Neural cell (in vitro differentiated cells): ENCODE data around the gene HMGN2. TPM values are rescaled to one million over a fixed set of nuclear protein-coding genes. Genes with fewer than 3 reads are reported as not detected.
"Not testable (repeated sequence)": the region's sequence is repeated elsewhere in the genome, so short reads cannot be mapped to it uniquely, and the experiment has no call there.

Experiments
- H2AFZ ChIP-seq: fragments of 200-600, 300-800 bp; sonication (generic), shearing (Covaris generic); 2 replicates; pipeline ENCODE4 v1.6.0; 2014; ENCODE audit warnings: low read depth, mild to moderate bottlenecking, antibody characterized with exemption, low read length, moderate library complexity
- H3F3A ChIP-seq: fragments of 200-600 bp; shearing (Covaris generic); 2 replicates; pipeline ENCODE4 v1.6.1; 2016; ENCODE audit warnings: mild to moderate bottlenecking, moderate library complexity, mixed read lengths, antibody characterized with exemption, low read length; ENCODE audit not compliant: insufficient read depth, poor library complexity, severe bottlenecking
- H3K27ac ChIP-seq: fragments of 200-600, 300-800 bp; sonication (generic), shearing (Covaris generic); 2 replicates; pipeline ENCODE4 v1.5.1; 2014; ENCODE audit warnings: mild to moderate bottlenecking, low read length, moderate library complexity
- H3K27me3 ChIP-seq: fragments of 300-800, 200-600 bp; sonication (generic), shearing (Covaris generic); 2 replicates; pipeline ENCODE4 v1.6.0; 2014; ENCODE audit warnings: mild to moderate bottlenecking, low read depth, low read length, moderate library complexity; ENCODE audit not compliant: insufficient read depth
- H3K36me3 ChIP-seq: fragments of 300-800, 200-600 bp; sonication (generic), shearing (Covaris generic); 2 replicates; pipeline ENCODE4 v1.5.1; 2014; ENCODE audit warnings: mild to moderate bottlenecking, antibody characterized with exemption, low read length, moderate library complexity; ENCODE audit not compliant: insufficient read depth
- H3K4me2 ChIP-seq: fragments of 300-800, 200-600 bp; sonication (generic), shearing (Covaris generic); 2 replicates; pipeline ENCODE4 v1.6.0; 2014; ENCODE audit warnings: mild to moderate bottlenecking, low read length
- H3K4me3 ChIP-seq: fragments of 300-800, 200-600 bp; sonication (generic), shearing (Covaris generic); 2 replicates; pipeline ENCODE4 v1.5.1; 2014; ENCODE audit warnings: mild to moderate bottlenecking, low read length, moderate library complexity
- H3K79me2 ChIP-seq: fragments of 200-600 bp; shearing (Covaris generic); replicated peaks from 2 replicates; pipeline ENCODE4 v1.6.0; 2014; ENCODE audit warnings: mild to moderate bottlenecking, low read length, moderate library complexity; ENCODE audit not compliant: insufficient read depth
- H3K9ac ChIP-seq: fragments of 300-800, 200-600 bp; sonication (generic), shearing (Covaris generic); 2 replicates; pipeline ENCODE4 v1.6.1; 2016; ENCODE audit warnings: mild to moderate bottlenecking, low read length, mixed read lengths
- H3K9me2 ChIP-seq: fragments of 200-600 bp; shearing (Covaris generic); 2 replicates; pipeline ENCODE4 v1.6.1; 2016; ENCODE audit warnings: mild to moderate bottlenecking, low read length, mixed read lengths; ENCODE audit not compliant: insufficient read depth
- H3K9me3 ChIP-seq: fragments of 200-600, 300-800 bp; sonication (generic), shearing (Covaris generic); 2 replicates; pipeline ENCODE4 v1.6.1; 2016; ENCODE audit warnings: mild to moderate bottlenecking, mixed run types, low read length, moderate library complexity, mixed read lengths
- H4K20me1 ChIP-seq: fragments of 200-600 bp; shearing (Covaris generic); 2 replicates; pipeline ENCODE4 v1.6.1; 2016; ENCODE audit warnings: mild to moderate bottlenecking, mixed run types; ENCODE audit not compliant: insufficient read depth
- CTCF ChIP-seq: fragments of 450-650 bp; IDR thresholded peaks from 2 replicates; pipeline ENCODE4 v1.5.1; 2014; ENCODE audit warnings: antibody characterized with exemption, mild to moderate bottlenecking, moderate library complexity; ENCODE audit not compliant: poor library complexity, severe bottlenecking
- EP300 ChIP-seq: fragments of 450-650 bp; conservative IDR thresholded peaks from 2 replicates; pipeline ENCODE4 v1.6.1; 2014; ENCODE audit warnings: antibody characterized with exemption, mild to moderate bottlenecking, moderate library complexity; ENCODE audit not compliant: poor library complexity, severe bottlenecking
- EZH2 ChIP-seq: fragments of 200-600, 300-800 bp; shearing (Covaris generic), sonication (generic); IDR thresholded peaks from 2 replicates; pipeline ENCODE4 v1.6.1; 2014; ENCODE audit warnings: antibody characterized with exemption, low read length, borderline replicate concordance, mild to moderate bottlenecking; ENCODE audit not compliant: insufficient read depth, poor library complexity, severe bottlenecking
- MXI1 ChIP-seq: fragments of 450-650 bp; conservative IDR thresholded peaks from 2 replicates; pipeline ENCODE4 v1.6.1; 2014; ENCODE audit warnings: antibody characterized with exemption, mild to moderate bottlenecking; ENCODE audit not compliant: poor library complexity, severe bottlenecking
- POLR2AphosphoS5 ChIP-seq: IDR thresholded peaks from 2 replicates; pipeline ENCODE4 v1.6.1; 2012
- RAD21 ChIP-seq: fragments of 450-650 bp; conservative IDR thresholded peaks from 2 replicates; pipeline ENCODE4 v1.6.1; 2014; ENCODE audit warnings: antibody characterized with exemption, mild to moderate bottlenecking, moderate library complexity
- SMC3 ChIP-seq: fragments of 450-650 bp; conservative IDR thresholded peaks from 2 replicates; pipeline ENCODE4 v1.6.1; 2014; ENCODE audit warnings: antibody characterized with exemption, mild to moderate bottlenecking, moderate library complexity; ENCODE audit not compliant: poor library complexity
- TAF1 ChIP-seq: IDR thresholded peaks from 2 replicates; pipeline ENCODE4 v1.6.1; 2012; ENCODE audit warnings: low read depth
- polyA plus RNA-seq: library from polyadenylated mRNA; depleted of rRNA; stranded (reverse); fragments of >200 nt; gene quantifications from 2 replicates; pipeline ENCODE4 v1.2.3, GENCODE V29; 2014
- TF ChIP-seq, protein P1 (sequence below): IDR thresholded peaks from 2 replicates; pipeline ENCODE4 v1.6.1; 2012; ENCODE audit warnings: borderline replicate concordance

HMGN2 gene
- polyA plus RNA-seq, 1 donor from 2014 or later = 615 TPM

- Histone ChIP-seq H4K20me1 (no peaks in the 10 kb centered on the region), H3K4me3 (peak overlapping the region; percentile 98), H3K4me2 (peak overlapping the region; percentile 39), H3K9me3 (no peaks in the 10 kb centered on the region), H3K27ac (peak overlapping the region; percentile 51), H3K9me2 (no peaks in the 10 kb centered on the region), H2AFZ (peak overlapping the region; percentile 90), H3K27me3 (no peaks in the 10 kb centered on the region), H3K9ac (peak overlapping the region; percentile 78), H3F3A (no peaks in the 10 kb centered on the region), H3K79me2 (no peaks in the 10 kb centered on the region), H3K36me3 (no peaks in the 10 kb centered on the region)
- TF ChIP-seq EP300 (peak; percentile 25), TAF1 (no peak), MXI1 (peak; percentile 79), SMC3 (peak; percentile 60), POLR2AphosphoS5 (peak; percentile 59), CTCF (no peak), RAD21 (peak; percentile 29), EZH2 (no peak)
- TF ChIP-seq, protein P1, sequence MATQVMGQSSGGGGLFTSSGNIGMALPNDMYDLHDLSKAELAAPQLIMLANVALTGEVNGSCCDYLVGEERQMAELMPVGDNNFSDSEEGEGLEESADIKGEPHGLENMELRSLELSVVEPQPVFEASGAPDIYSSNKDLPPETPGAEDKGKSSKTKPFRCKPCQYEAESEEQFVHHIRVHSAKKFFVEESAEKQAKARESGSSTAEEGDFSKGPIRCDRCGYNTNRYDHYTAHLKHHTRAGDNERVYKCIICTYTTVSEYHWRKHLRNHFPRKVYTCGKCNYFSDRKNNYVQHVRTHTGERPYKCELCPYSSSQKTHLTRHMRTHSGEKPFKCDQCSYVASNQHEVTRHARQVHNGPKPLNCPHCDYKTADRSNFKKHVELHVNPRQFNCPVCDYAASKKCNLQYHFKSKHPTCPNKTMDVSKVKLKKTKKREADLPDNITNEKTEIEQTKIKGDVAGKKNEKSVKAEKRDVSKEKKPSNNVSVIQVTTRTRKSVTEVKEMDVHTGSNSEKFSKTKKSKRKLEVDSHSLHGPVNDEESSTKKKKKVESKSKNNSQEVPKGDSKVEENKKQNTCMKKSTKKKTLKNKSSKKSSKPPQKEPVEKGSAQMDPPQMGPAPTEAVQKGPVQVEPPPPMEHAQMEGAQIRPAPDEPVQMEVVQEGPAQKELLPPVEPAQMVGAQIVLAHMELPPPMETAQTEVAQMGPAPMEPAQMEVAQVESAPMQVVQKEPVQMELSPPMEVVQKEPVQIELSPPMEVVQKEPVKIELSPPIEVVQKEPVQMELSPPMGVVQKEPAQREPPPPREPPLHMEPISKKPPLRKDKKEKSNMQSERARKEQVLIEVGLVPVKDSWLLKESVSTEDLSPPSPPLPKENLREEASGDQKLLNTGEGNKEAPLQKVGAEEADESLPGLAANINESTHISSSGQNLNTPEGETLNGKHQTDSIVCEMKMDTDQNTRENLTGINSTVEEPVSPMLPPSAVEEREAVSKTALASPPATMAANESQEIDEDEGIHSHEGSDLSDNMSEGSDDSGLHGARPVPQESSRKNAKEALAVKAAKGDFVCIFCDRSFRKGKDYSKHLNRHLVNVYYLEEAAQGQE = no peak
These were observed 28.4 kb downstream of the HMGN2 start for GRCh38 chr1:26500488-26501175.

DNA sequence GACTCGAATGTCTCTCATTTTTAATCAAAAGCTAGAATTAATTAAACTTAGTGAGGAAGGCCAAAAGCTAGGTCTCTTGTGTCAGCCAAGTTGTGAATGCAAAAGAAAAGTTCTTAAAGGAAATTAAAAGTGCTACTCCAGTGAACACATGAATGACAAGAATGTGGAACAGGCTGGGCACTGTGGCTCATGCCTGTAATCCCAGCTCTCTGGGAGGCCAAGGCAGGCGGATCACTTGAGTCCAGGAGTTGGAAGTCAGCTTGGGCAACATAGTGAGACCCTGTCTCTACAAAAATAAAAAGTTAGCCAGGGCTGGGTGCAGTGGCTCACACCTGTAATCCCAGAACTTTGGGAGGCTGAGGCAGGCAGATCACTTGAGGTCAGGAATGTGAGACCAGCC, 38.5 kb downstream of the HMGN2 start:
- H3K79me2 ChIP-seq, H3K36me3 ChIP-seq, H3K9ac ChIP-seq, H3K27ac ChIP-seq, H3K4me2 ChIP-seq, H3K9me3 ChIP-seq, H3K4me3 ChIP-seq, H3K9me2 ChIP-seq, H4K20me1 ChIP-seq, H2AFZ ChIP-seq, H3K27me3 ChIP-seq, H3F3A ChIP-seq: not testable (repeated sequence)

DNA sequence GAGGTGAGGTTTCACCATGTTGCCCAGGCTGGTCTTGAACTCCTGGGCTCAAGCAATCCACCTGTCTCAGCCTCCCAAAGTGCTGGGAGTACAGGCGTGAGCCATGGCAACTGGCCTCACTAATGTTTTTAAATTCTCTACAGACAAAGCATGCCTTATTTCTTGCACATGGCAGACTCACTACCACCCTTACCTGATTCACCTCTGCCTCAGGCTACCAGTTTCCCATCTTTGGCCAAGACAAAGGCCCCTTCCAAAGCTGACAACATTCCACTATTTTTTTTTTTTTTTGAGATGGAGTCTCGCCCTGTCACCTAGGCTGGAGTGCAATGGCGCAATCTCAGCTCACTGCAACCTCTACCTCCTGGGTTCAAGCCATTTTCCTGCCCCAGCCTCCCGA, 43.6 kb downstream of the HMGN2 start:
- H2AFZ ChIP-seq, H3K9me3 ChIP-seq, H3K79me2 ChIP-seq, H3F3A ChIP-seq, H3K9ac ChIP-seq, H3K36me3 ChIP-seq, H4K20me1 ChIP-seq, H3K27ac ChIP-seq, H3K4me3 ChIP-seq, H3K9me2 ChIP-seq, H3K27me3 ChIP-seq, H3K4me2 ChIP-seq: not testable (repeated sequence)
